Islet of Langerhans (tissue), 1 donor: ENCODE measurements around the gene USP33.
"Not testable (repeated sequence)": the region's sequence is repeated elsewhere in the genome, so short reads cannot be mapped to it uniquely, and the experiment has no call there.

Experiments used
- FAIRE-seq: peaks from one replicate; lab custom pipeline; 2011; peaks lifted over from hg19 to GRCh38; lab: Jason Lieb, UNC

USP33 gene

DNA sequence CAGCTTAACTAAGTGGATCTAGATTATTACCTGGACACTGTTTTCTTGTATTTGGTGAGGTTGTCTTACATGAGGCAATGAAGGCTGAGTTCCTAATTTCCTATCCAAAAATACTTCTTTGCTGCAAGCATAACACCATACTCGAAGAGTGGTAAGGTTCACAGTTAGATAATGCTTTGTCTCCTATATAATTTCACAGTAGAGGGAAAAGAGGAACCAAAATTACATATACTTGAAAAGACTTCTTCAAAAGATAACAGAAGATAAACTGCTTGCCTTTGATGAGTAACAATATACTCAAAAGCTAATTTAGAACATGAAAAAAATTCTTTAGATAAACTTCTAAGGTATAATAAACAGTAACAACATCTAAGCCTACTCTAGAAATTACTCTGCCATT is 20.4 kb downstream of the USP33 start:
- no peak for FAIRE-seq

DNA sequence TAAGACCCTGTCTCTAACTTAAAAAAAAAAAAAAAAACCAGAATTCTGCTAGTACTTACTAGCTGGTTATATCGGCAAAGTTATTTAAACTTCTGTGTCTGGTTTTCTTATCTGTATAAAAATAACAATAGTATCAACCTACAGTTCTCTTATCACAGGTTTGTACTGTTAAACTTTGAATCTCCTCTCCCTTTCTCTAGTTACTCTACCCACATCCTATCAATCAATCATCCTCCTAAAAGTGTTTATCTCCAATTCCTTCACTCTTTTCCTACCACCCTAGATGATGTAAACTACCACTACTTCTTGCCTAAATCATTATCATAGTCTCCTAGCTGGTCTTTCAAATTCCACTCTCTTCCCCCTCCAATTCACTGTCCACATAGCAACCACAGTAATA is 27.6 kb downstream of the USP33 start:
- no peak for FAIRE-seq

DNA sequence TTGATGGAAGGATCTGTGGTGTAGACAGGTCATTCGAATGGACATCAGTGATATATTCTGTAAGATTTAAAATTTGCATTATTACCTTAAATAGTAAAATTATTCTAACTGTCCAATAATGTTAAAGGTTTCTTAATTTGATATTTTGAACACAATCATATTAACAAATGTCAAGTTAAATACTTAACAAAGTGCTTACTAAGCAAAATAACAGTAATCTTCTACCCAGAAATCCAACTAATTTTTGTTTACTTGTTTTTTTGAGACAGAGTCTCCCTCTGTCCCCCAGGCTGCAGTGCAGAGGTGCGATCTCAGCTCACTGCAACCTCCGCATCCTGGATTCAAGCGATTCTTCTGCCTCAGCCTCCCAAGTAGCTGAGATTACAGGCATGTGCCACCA is 33.9 kb downstream of the USP33 start:
- FAIRE-seq: no peak

DNA sequence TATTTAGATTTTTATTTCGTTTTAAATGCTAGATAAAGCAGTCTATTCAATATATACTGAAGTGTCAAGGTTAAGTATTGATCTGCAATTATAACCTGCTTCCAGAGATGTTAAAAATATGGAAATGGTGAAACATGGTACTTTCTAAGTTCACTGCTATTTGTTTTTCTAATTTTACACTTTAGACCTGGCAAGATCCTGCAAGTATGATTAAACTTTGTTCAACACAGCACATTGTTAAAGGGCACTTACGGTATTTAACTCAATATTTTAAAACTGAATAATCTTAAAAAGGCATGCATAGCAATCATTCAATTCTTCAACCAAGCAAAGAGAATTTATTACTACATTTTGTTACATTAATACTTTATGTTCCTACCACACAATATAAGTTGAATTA is 41.5 kb downstream of the USP33 start:
- FAIRE-seq: no peak

DNA sequence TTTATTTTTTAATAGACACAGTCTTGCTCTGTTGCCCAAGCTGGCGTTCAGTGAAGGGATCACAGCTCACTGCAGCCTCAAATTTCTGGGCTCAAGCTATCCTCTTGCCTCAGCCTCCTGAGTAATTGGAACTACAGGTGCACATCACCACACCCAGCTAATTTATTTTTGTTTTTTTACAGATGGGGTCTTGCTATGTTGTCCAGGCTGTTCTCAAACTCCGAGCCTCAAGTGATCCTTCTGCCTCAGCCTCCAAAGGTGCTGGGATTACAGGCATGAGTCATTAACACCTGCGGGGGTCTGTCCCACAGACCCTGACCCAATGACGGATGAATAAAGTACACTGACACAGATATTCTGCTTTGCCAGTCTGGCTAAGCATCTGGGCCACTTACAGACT is 43.6 kb downstream of the USP33 start:
- FAIRE-seq: no peak

DNA sequence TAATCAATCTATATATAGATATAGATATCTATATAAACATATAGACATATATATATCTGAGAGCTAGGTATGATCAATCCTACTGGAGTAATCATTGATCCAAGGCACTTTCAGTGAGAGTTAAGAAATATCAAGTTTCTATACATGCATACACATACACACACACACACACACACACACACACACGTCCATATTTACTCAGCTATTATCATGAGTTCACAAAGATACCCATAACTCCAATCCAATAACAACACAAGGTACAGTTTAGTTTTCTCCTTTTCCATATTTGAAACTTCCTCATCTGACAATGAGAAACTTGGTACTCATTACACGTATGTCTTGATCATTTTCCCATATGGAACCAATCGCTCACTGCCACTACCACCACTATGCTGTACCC is 49.9 kb downstream of the USP33 start:
- no peak for FAIRE-seq

DNA sequence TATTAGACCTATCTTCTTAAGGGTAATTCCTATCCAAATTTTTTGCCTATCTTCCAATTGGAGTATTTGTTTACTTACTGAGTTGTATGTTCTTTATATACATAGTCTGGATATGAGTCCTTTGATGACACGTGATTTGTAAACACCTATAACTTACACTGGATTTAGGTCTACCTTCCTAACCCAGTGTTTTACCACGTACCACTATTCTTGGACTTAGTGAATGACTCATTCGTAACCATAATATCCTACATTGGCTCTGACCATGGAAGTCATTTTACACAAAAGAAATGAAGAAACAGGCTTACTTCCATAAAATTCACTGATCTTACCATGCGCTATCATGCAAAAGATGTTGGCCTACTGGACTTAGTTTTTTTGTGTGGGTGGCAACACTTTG is 53.3 kb downstream of the USP33 start:
- no peak for FAIRE-seq

DNA sequence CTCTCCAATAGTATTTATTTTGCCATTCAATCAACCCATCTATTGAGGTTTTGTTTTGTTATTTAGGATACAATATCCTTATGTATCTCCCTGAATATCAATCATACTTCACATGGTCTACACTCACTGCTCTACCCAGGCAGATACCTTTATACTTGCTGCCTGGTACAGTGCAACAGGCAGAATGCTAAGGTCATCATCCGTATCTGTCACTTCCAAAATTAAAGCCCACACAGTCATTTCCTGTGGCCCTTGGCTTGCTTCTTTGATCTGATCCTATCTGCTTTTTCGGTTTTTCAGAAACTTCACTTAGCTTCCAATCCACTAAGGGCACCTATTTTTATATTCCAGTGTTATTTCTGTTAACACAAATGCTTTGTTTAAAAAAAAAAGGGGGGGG is 54.9 kb downstream of the USP33 start:
- no peak for FAIRE-seq

DNA sequence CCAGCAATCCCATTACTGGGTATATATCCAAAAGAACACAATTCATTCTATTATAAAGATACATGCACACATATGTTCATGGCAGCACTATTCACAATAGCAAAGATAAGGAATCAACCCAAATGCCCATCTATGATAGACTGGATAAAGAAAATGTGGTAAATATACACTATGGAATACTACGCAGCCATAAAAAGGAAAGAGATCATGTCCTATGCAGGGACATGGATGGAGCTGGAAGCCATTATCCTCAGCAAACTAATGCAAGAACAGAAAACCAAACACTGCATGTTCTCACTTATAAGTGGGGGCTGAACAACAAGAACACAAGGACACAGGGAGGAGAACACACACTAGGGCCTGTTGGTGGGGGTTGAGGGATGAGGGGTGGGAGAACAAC is 60.0 kb downstream of the USP33 start:
- not testable (repeated sequence) for FAIRE-seq

DNA sequence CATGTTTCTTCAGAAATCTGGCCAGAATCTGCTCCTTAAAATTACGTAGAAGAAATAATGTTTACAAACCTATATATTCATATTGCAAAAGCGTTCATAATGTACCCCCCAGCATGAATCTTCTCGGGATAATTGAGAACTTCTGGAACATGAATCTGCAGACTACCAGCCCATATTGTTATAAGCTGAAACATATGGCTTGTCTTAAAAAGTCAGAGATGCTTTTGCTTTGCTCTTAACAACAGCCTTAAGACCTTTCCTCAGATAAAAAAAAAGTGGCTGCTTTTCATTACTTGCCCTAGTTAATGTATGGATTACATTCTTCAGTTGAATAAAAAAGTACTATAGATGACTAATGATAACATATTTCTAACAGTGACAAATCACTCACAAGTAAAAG is 62.2 kb downstream of the USP33 start:
- no peak for FAIRE-seq

DNA sequence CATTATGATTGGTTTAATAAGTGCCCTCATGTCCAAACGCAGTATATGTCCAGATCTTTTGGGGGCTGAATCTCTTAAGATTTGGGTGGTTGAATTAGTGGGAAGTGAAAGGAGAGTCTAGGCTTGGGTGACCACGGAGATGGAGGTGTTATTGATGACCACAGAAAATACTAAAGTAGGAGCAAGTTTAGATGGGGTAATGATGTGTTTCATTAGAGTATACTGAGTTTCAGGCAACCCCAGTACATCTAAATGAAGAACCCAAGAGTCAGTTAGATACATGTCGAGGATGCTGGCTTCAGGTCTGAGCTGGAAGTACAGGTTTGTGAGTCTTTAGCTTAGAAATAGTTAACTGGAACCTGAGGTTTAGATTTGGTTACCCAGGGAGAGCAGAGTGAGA is 70.7 kb downstream of the USP33 start:
- FAIRE-seq: no peak

DNA sequence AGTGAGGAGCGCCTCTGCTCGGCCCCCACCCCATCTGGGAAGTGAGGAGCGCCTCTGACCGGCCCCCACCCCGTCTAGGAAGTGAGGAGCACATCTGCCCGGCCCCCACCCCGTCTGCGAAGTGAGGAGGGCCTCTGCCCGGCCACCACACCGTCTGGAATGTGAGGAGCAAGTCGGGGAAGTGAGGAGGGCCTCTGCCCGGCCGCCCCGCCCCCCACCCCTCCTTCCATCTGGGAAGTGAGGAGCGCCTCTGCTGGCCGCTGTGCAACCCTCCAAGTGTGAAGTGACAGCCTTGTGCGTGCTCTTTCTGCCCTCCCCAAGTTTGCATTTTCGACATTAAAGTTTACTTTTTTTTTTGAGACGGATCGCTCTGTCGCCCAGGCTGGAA is 72.1 kb downstream of the USP33 start:
- FAIRE-seq: no peak

DNA sequence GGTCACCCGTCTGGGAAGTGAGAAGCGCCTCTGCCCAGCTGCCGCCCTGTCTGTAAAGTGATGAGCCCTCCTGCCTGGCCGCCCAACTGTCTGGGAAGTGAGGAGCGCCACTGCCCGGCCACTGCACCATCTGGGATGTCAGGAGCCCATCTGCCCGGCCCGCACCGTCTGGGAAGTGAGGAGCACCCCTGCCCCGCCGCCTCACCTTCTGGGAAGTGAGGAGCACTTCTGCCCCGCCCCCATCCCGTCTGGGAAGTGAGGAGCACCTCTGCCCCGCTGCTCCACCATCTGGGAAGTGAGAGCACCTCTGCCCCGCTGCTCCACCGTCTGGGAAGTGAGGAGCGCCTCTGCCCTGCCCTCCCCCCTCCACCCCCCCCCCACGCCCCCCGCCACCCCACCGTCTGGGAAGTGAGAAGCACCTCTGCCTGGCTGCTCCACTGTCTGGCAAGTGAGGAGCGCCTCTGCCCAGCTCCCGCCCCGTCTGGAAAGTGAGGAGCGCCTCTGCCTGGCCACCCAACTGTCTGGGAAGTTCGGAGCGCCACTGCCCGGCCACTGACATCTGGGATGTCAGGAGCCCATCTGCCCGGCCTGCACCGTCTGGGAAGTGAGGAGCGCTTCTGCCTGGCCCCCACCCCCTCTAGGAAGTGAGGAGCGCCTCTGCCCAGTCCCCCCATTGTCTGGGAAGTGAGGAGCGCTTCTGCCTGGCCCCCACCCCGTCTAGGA is 72.7 kb downstream of the USP33 start:
- FAIRE-seq: no peak

DNA sequence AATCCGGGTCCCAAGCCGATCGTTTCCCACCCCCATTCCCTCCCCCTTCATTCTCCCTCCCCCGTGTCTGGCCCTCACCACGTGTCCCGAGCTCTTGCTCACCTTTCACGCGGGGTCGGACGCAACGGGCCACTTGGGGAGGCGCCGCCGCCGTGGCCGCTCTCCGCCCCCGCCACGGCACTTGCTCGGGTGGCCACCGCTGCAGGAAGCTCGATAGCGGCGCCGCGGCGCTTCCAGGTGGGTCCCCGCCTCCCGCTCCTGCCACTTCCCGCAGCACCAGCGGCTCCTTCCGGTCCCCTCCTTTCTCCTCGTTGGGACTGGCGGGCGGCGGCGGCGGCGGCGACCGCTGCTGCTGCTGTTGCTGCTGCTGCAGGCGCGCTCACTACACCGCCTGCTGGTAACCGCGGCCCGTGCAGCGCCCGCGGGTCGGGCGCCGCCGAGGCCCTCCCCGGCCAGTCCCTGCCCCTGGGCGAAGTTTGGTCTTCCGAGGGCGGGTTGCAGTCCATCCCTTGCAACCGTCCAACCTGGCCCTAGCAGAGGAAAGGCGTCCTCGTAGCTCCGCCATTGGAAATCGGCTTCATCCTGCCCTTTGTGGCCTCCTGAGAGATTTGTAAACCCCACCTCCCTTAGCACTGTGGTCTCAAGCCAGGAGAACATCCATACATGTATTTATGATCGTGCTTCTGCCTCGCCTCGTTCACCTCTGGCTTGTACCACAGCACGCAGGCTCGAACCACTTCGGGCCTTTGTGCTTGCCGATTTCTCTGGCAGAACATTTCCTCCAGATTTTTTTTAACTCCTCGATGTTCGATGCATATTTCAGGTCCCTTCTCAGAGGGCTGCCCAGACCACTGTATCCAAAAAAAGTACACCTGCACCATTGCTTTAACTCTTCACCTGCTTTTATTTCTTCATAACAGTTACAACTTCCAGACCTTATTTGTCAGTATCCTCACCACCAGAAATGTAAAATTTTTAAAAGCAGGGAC is 76.2 kb downstream of the USP33 start:
- no peak for FAIRE-seq

DNA sequence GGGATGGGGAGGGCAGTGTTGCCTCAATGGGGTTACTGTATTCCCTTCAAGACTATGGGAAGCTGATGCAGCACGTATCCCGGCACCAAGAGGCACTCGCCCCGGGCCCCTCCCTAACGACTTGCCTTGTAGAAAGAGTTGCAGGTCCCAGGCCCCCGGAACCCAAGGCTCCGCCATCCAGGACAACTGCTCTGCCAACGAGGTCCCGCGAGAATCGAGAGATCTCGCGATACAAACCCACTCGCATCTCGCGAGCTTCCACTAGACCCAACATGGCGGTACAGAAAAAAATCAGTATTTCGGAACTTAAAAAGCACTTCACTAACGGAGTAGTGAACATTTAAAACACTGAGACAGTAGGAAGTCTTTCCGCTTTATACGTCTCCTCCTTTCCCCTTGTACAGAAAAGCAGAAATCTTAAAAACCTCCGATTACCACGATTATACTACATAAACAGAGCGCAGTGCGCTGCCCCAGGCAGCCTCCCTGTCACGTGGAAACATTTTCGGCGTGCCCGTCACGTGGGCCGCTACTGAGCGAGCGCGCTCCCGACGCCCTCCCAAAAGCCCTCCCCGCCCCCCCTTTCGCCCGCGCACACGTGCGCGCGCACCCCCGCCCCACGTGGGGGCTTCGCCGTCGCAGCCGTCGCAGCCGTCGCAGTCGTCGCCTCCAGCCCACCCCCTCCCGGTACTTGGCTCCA is 77.0 kb downstream of the USP33 start, which contains the start of gene ZZZ3:
TSS of gene ZZZ3 (minus strand) at position 199 of the 700 bp plus-strand sequence. CDS start 49,304 bp downstream, outside the sequence.
- FAIRE-seq: peak; percentile 47

DNA sequence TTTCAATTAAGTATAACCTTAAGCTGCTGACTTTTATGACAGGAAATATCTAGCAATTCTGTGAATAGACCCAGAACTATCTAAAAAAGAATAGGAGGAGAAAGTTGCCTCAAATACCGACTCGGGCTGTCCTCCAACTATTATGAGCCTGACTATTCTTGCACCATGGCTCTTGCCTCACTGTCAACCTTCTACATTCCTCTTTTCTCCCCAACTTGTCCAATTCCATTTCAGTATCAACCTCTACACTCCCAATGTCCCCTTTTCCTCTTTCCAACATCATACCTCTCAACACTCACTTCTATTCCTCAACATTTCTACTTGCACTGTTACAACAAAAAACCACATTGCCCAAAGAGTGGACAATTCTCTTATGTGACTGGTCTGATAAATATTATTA is 79.5 kb downstream of the USP33 start:
- FAIRE-seq: no peak

DNA sequence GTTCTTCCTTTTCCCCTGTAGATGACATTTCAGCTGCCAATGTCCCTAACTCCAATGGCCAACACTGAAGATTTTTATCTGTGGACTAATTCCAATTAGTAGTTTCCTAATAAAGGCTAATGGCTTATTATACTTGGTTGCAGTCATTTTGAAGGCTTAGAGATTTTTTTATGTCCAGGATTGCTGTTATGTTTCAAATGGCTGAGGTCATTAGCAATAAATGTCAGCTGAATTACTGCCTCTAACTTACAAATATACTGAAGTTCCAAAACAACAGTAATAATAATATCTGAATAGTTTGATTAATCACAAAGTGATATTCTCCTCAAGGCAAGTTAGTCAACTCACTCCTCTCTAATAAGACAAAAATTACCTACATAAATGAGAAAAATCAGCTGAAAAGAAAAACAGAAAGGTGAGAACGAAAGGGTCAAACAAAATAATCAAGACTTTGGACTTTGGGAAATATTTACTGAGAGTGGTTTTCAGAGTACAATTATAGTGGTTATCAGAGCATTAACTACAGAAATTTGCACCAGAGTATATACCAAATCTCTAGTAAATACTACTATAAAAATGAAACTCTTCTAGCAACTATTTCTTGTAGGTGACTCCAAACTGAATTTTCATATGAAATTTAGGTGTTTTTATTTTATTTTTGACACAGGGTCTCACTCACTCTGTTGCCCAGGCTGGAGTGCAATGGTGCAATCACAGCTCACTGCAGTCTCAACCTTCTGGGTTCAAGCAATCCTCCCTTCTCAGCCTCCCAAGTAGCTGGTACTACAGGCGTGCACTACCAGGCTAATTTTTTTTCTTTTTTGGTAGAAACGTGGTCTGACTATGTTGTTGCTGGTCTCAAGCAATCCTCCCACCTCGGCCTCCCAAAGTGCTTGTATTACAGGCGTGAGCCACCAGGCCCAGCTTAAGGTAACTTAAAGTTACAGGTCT is 80.7 kb downstream of the USP33 start:
- FAIRE-seq: no peak

DNA sequence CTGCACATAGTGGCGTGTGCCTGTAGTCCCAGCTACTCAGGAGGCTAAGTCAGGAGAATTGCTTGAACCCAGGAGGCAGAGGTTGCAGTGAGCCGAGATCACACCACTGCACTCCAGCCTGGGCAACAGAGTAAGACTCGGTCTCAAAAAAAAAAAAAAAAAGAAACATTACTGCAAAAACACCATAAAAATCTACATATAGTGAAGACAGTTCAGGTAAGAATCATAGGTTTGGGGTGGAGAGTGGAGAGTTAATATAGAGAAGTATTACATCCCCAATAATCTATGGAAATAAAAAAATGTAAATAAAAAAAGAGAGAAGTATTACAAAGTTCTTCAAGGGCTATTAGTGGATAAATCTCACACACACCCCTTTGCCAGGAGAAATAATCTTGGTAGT is 84.8 kb downstream of the USP33 start:
- FAIRE-seq: not testable (repeated sequence)

DNA sequence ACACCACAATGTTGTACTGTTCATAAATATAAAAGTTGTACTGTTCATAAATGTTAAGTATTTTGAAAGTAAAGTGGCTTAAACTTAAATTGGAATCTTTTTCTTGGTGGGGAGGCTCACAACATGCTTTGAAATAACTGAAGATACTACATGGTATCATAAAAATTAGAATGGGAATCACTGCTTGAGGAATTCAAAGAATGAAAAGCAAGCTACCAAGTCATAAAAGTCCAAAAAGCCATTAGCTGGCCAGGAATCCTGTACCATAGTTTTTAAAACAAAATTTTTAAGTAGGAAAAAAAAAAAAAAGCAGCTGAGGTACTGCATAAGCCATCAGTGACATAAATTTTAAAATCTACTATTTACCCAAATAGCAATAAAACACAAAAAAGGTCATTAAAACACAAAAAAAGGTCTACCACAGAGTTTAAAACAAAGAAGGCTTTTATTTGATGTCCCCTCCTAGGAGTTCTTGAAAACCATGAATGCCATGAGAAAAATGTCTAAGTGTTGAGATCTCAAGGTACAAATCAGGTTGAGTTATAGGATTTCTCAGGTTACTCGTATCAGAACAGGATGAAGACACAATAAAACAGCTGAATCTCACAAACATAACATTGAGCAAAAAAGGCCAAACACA is 85.8 kb downstream of the USP33 start:
- no peak for FAIRE-seq

DNA sequence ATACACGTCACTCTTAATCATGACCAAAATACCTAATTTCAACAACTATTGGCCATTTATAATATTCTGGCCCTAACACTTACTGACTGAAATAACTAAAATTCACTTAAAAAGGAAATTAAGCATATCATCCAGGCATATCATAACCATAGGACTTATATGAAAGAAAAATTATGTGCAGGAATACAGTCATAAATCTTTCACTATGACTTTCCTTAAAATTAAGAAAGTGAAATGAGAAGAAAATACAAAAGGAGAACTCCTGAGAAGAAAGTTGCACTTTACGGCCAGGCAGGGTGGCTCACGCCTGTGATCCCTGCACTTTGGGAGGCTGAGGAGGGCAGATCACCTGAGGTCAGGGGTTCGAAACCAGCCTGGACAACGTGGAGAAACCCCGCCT is 86.6 kb downstream of the USP33 start:
- FAIRE-seq: no peak

DNA sequence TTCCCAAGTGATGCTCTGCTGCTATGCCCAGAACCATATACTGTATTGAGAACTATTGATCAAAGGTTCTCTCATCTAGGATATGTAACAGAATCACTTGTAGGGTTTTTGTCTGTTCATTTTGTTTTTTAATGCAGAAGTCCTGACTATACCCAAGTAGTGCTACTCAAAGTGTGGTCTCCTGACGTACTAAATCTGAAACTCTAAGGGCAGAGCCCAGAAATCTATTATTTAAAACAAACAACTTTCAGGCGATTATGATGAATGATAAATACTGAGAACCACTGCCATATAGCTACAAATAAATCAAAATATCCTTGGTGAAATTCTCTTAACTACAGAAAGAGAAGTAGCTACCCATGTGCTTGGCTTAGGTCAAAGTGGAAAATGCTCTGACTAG is 87.3 kb downstream of the USP33 start:
- no peak for FAIRE-seq
